ENCODE measurements around the gene ANKRD9. TPM values are rescaled to one million over a fixed set of nuclear protein-coding genes. Genes with fewer than 3 reads are reported as not detected.

The ANKRD9 gene
- total and polyA plus RNA-seq, 2 experiments from 2014 or later, result 17.3 to 95.9 TPM

DNA sequence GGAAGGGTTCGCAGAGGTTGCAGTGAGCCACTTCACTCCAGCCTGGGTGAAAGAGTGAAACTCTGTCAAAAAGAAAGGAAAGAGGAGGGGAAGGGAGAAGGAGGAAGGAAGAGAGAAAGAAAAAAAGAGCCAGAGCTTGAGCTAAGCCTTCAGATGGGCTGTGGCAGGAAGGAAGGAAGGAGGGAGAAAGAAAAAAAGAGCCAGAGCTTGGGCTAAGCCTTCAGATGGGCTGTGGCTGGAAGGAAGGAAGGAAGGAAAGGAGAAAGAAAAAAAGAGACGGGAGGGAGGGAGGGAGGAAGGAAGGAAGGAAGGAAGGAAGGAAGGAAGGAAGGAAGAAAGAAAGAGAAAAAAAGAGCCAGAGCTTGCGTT is 13.6 kb upstream of the ANKRD9 start:
- Mint-ChIP-seq H3K4me1 (peaks cover 15% of the 10 kb centered on the region), H3K4me3 (peak overlapping the region; percentile 44; the same call in 1 of the 3 replicates), H3K27me3 (ENCODE audit: insufficient read depth, low read depth, poor library complexity) (peaks cover 6% of the 10 kb centered on the region), H3K9me3 (no peaks in the 10 kb centered on the region; the same call in 2 of the 3 replicates), H3K36me3 (ENCODE audit: low read depth) (no peaks in the 10 kb centered on the region), H3K27ac (no peak overlapping the region)
- DNase-seq (ENCODE audit: low spot score) (no peak), ATAC-seq (no peak)
- Histone ChIP-seq H3K4me3 (peak overlapping the region; percentile 62), H3K27me3 (ENCODE audit: insufficient read depth) (peaks cover 19% of the 10 kb centered on the region), H3K4me1 (ENCODE audit: insufficient read depth) (peaks cover 21% of the 10 kb centered on the region), H3K9me2 (ENCODE audit: insufficient read depth) (no peaks in the 10 kb centered on the region), H3F3A (replicated peaks; ENCODE audit: low read depth) (peaks cover 17% of the 10 kb centered on the region; the same call in 1 of the 2 replicates), H3K4me2 (peak overlapping the region; percentile 81), H3K79me2 (replicated peaks; ENCODE audit: insufficient read depth) (no peaks in the 10 kb centered on the region), H2AFZ (peak overlapping the region; percentile 97), H3K36me3 (ENCODE audit: insufficient read depth) (no peaks in the 10 kb centered on the region), H4K20me1 (replicated peaks; ENCODE audit: insufficient read depth) (no peaks in the 10 kb centered on the region), H3K27ac (ENCODE audit: low read depth) (no peak overlapping the region)
- no peak for TF ChIP-seq CREB1 (CRISPR knock-in tag; IDR thresholded peaks at IDR 0.05; ENCODE audit: low read depth)
- TF ChIP-seq, protein P1, sequence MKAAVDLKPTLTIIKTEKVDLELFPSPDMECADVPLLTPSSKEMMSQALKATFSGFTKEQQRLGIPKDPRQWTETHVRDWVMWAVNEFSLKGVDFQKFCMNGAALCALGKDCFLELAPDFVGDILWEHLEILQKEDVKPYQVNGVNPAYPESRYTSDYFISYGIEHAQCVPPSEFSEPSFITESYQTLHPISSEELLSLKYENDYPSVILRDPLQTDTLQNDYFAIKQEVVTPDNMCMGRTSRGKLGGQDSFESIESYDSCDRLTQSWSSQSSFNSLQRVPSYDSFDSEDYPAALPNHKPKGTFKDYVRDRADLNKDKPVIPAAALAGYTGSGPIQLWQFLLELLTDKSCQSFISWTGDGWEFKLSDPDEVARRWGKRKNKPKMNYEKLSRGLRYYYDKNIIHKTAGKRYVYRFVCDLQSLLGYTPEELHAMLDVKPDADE (IDR thresholded peaks at IDR 0.05), result no peak
- TF ChIP-seq, protein P2, sequence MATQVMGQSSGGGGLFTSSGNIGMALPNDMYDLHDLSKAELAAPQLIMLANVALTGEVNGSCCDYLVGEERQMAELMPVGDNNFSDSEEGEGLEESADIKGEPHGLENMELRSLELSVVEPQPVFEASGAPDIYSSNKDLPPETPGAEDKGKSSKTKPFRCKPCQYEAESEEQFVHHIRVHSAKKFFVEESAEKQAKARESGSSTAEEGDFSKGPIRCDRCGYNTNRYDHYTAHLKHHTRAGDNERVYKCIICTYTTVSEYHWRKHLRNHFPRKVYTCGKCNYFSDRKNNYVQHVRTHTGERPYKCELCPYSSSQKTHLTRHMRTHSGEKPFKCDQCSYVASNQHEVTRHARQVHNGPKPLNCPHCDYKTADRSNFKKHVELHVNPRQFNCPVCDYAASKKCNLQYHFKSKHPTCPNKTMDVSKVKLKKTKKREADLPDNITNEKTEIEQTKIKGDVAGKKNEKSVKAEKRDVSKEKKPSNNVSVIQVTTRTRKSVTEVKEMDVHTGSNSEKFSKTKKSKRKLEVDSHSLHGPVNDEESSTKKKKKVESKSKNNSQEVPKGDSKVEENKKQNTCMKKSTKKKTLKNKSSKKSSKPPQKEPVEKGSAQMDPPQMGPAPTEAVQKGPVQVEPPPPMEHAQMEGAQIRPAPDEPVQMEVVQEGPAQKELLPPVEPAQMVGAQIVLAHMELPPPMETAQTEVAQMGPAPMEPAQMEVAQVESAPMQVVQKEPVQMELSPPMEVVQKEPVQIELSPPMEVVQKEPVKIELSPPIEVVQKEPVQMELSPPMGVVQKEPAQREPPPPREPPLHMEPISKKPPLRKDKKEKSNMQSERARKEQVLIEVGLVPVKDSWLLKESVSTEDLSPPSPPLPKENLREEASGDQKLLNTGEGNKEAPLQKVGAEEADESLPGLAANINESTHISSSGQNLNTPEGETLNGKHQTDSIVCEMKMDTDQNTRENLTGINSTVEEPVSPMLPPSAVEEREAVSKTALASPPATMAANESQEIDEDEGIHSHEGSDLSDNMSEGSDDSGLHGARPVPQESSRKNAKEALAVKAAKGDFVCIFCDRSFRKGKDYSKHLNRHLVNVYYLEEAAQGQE (IDR thresholded peaks at IDR 0.05; ENCODE audit: unreplicated experiment), result no peak
- no peak for TF ChIP-seq POLR2AphosphoS5 (IDR thresholded peaks at IDR 0.05; ENCODE audit: low read depth)
- TF ChIP-seq EZH2 (IDR thresholded peaks at IDR 0.05; ENCODE audit: low read depth, unreplicated experiment), result no peak
- TF ChIP-seq NANOG (IDR thresholded peaks at IDR 0.05; ENCODE audit: borderline replicate concordance), result no peak
- no peak for TF ChIP-seq JUNB (IDR thresholded peaks at IDR 0.05; ENCODE audit: unreplicated experiment)
- TF ChIP-seq EZH2phosphoT487 (IDR thresholded peaks at IDR 0.05; ENCODE audit: unreplicated experiment), result no peak
- no peak for TF ChIP-seq ZNF331 (CRISPR knock-in tag; IDR thresholded peaks at IDR 0.05; ENCODE audit: low read depth)
- TF ChIP-seq, protein P3, sequence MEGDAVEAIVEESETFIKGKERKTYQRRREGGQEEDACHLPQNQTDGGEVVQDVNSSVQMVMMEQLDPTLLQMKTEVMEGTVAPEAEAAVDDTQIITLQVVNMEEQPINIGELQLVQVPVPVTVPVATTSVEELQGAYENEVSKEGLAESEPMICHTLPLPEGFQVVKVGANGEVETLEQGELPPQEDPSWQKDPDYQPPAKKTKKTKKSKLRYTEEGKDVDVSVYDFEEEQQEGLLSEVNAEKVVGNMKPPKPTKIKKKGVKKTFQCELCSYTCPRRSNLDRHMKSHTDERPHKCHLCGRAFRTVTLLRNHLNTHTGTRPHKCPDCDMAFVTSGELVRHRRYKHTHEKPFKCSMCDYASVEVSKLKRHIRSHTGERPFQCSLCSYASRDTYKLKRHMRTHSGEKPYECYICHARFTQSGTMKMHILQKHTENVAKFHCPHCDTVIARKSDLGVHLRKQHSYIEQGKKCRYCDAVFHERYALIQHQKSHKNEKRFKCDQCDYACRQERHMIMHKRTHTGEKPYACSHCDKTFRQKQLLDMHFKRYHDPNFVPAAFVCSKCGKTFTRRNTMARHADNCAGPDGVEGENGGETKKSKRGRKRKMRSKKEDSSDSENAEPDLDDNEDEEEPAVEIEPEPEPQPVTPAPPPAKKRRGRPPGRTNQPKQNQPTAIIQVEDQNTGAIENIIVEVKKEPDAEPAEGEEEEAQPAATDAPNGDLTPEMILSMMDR (conservative IDR thresholded peaks at IDR 0.05; ENCODE audit: low read depth in 2 of 2), result no peak
- TF ChIP-seq, protein P4, sequence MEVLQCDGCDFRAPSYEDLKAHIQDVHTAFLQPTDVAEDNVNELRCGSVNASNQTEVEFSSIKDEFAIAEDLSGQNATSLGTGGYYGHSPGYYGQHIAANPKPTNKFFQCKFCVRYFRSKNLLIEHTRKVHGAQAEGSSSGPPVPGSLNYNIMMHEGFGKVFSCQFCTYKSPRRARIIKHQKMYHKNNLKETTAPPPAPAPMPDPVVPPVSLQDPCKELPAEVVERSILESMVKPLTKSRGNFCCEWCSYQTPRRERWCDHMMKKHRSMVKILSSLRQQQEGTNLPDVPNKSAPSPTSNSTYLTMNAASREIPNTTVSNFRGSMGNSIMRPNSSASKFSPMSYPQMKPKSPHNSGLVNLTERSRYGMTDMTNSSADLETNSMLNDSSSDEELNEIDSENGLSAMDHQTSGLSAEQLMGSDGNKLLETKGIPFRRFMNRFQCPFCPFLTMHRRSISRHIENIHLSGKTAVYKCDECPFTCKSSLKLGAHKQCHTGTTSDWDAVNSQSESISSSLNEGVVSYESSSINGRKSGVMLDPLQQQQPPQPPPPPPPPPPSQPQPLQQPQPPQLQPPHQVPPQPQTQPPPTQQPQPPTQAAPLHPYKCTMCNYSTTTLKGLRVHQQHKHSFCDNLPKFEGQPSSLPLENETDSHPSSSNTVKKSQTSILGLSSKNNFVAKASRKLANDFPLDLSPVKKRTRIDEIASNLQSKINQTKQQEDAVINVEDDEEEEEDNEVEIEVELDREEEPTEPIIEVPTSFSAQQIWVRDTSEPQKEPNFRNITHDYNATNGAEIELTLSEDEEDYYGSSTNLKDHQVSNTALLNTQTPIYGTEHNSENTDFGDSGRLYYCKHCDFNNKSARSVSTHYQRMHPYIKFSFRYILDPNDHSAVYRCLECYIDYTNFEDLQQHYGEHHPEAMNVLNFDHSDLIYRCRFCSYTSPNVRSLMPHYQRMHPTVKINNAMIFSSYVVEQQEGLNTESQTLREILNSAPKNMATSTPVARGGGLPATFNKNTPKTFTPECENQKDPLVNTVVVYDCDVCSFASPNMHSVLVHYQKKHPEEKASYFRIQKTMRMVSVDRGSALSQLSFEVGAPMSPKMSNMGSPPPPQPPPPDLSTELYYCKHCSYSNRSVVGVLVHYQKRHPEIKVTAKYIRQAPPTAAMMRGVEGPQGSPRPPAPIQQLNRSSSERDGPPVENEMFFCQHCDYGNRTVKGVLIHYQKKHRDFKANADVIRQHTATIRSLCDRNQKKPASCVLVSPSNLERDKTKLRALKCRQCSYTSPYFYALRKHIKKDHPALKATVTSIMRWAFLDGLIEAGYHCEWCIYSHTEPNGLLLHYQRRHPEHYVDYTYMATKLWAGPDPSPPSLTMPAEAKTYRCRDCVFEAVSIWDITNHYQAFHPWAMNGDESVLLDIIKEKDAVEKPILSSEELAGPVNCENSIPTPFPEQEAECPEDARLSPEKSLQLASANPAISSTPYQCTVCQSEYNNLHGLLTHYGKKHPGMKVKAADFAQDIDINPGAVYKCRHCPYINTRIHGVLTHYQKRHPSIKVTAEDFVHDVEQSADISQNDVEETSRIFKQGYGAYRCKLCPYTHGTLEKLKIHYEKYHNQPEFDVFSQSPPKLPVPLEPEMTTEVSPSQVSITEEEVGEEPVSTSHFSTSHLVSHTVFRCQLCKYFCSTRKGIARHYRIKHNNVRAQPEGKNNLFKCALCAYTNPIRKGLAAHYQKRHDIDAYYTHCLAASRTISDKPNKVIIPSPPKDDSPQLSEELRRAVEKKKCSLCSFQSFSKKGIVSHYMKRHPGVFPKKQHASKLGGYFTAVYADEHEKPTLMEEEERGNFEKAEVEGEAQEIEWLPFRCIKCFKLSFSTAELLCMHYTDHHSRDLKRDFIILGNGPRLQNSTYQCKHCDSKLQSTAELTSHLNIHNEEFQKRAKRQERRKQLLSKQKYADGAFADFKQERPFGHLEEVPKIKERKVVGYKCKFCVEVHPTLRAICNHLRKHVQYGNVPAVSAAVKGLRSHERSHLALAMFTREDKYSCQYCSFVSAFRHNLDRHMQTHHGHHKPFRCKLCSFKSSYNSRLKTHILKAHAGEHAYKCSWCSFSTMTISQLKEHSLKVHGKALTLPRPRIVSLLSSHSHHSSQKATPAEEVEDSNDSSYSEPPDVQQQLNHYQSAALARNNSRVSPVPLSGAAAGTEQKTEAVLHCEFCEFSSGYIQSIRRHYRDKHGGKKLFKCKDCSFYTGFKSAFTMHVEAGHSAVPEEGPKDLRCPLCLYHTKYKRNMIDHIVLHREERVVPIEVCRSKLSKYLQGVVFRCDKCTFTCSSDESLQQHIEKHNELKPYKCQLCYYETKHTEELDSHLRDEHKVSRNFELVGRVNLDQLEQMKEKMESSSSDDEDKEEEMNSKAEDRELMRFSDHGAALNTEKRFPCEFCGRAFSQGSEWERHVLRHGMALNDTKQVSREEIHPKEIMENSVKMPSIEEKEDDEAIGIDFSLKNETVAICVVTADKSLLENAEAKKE (CRISPR knock-in tag; IDR thresholded peaks at IDR 0.05), result no peak
- TF ChIP-seq STAT1 (IDR thresholded peaks at IDR 0.05; ENCODE audit: unreplicated experiment), result no peak
- no peak for TF ChIP-seq ZNF114 (CRISPR knock-in tag; IDR thresholded peaks at IDR 0.05)

All from GM23338 (cell line).